ENCODE measurements around the gene MYO10.
"Not testable (repeated sequence)": the region's sequence is repeated elsewhere in the genome, so short reads cannot be mapped to it uniquely, and the experiment has no call there.

Gene MYO10

GRCh38 chr5:16885635-16886365, 50.3 kb downstream of the MYO10 start:
- DNase-seq, result no peak

GRCh38 chr5:16884595-16884994, 51.5 kb downstream of the MYO10 start:
- DNase-seq, result no peak

DNA sequence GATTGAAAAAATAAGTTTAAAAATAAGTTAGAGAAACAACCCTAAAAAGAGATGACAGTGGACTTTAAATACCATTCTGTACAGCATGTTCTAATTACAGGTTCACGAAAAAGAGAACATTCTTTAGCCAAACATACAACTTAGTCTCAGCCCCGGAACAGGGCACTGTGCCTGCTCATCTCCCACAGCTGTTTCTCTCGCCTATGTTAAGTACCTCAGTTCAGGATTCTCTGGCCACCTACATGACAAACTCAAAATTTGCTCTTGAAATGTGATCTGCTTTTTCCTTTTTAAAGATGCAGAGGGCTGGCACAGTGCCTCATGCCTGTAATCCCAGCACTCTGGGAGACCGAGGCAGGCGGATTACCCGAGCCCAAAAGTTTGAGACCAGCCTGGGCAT, 52.3 kb downstream of the MYO10 start:
- DNase-seq, result no peak

DNA sequence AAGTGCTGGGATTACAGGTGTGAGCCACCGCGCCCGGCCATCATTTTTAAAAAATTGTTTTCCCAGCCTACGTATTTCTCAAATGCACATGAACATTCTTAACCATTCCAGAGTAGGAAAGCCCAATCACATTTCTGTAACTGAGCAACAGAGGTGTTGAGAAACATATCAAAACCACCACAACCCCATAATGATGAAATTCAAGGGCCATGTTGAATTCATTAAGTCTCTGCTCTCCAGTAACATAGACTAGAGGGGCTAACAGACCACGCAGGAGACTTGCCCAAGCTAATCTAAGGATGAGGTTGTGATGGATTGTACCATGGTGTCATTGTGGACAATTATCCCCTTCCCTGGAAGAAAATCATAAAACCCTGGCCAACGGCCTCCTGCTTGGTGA, 52.9 kb downstream of the MYO10 start:
- no peak for DNase-seq

DNA sequence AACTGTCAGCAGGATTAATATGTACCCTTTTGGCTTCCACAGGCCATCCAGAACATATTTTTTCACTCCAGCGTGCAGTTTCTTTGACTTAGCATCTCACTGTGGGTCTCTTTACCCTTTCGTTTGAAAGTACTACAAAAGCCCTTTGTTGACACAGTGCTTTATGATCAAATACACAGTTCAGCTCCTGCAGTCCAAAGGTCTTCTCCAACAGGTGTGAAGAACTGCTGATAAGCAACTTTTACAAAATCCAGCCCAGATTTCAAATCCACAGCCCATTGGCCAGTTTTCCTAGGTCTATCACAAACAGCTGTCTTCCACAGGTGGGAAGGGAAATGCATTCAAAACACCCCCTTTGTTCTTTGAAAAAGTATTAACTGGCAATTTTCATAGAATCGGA, 54.8 kb downstream of the MYO10 start:
- no peak for DNase-seq

DNA sequence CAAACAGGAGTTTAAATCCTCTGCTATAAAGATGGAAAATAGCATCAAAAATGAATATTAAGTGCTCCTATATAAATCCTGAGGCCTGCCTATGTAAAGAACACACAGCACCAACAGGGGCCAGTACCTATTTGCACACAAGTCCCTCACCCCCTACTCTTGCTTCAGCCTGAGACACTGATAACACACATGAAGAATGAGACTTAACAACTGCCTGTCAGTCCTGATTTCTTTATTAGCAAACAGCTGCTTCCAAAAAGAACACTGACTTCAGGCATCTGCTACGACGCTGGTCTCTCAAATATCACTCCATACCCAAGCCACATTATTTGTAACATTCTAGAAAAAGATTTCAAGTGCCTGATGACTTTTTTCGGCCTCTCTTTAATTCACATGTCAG, 55.5 kb downstream of the MYO10 start:
- DNase-seq, result no peak

GRCh38 chr5:16879650-16880049, 56.4 kb downstream of the MYO10 start:
- DNase-seq, result no peak

DNA sequence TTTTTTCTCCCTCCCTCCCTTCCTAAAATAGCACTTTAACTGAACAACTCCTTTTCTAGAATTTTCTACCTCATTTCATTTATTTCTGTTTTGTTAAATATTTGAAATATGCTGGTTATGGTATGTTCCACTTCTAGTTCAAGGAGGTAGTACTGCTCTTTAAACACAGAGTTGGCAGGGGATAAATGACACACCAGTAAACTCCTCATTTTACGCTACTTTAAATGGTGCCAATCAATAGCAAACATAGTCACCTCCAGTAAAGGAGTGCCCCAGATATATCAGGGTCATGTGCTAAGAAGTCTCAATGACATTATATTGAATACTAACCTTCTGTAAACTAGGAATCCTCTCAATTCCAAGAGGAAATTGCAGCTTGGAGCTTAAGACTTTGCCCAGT, 56.9 kb downstream of the MYO10 start:
- no peak for DNase-seq

GRCh38 chr5:16877267-16877935, 58.7 kb downstream of the MYO10 start:
- no peak for DNase-seq

DNA sequence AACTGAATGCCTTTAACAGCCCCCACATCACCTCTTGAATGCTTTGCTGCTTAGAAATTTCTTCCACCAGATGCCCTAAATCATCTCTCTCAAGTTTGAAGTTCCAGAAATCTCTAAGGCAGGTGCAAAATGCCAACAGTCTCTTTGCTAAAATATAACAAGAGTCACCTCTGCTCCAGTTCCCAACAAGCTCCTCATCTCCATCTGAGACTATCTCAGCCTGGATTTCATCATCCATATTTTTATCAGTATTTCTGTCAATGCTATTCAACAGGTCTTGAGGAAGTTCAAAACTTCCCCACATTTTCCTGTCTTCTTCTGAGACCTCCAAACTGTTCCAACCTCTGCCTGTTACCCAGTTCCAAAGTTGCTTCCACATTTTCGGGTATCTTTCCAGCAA, 61.7 kb downstream of the MYO10 start:
- DNase-seq, result not testable (repeated sequence)

DNA sequence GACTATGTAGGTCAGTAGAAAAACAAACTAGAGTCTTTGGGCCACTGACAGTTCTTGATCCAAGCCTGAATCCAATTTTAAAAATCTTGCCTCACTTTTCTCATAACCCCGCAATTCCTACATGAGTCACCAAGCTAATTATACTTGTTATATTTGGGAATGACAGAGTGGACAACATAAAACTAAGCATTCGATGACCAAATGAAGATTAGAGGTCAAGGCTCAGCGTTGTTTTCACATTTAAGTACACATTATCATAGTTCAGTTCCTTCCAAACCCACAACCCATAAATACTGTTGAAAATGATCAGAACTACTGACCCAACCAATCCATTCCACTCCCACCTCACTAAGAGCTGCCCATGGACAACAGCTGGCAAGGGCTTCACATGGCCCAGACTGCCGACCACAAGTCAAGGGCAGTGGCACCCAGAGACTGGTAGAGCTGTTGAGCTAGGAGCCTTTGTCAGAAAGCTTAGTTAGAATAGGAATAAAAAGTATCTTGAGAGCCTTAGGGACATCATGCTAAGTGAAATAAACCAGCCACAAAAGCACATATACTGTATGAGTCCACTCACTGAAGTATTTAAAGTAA, 64.2 kb downstream of the MYO10 start:
- DNase-seq, result no peak

DNA sequence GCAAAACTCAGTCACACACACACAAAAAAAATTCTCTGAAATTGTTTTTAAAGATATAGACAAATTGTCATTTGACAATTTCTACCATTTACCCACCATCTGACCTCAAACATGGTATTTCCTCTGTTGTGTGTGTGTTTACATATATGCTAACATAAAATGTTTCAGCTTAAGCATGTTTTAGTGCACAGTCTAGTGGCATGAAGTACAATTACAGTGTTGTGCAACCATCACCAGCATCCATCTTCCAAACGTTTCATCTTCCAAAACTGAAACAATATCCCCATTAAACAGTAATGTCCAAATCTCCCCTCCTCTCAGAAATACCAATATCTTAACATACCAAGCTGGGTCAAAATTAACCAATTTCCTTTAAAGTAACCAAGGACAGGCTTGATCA, 65.2 kb downstream of the MYO10 start:
- no peak for DNase-seq

GRCh38 chr5:16869821-16870796, 66.0 kb downstream of the MYO10 start:
- DNase-seq, result no peak

- DNase-seq, result no peak
Measured at GRCh38 chr5:16867577-16867953, 68.5 kb downstream of the MYO10 start.

DNA sequence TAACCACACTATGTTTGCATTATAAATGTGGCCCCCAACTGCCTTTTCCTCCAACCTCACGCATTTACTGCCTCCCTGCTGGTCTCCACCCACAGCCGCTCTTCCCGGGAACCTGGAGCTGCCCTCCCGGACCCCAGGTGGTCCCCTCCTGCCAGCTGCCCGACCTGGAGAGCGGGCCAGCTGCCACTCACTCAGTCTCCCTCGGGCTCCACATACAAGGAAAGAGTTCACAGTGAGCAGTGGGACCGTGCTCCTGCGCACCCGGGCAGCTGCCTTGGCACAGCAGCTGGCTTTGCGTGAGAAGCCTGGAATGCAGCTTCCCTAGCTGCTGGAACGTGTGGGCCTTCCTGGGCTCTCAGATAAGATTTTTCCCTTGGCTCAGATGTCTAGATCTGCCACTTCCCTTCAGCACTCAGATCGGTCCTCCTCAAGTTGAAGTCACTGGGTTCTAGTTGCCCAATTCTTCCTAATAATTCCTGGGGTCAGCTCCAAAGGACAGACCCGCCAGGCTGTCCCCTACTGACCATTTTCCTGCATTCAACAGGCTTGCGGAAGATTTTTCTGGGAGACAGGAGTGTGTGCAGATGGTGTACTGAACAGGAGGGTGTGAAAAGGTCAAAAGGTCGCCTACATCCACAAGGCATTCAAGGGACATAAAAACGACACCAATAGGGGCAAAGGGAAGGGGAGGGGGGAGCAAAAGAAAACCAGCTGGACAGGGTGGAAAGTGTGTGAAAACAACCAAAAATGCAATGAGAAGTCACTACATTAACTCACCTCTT, 69.1 kb downstream of the MYO10 start:
- no peak for DNase-seq

DNA sequence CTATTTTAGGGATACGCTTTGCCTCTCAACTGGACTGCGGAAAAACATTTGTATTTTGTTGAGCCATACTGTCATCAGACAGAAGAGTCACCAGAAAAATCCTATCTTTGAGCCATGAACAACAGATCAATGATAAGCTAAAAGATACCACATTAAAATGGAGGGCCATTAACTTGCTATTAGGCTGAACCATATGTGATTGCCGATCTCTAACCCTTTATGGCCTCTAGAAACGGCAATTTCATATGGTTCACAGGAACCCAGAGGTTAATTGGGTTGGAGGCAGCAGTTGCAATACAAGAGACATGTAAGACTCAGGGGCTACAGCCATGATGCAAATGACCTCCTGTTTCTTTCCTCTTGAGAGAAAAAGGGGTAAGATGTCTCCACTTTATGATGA, 69.8 kb downstream of the MYO10 start:
- DNase-seq, result no peak

DNA sequence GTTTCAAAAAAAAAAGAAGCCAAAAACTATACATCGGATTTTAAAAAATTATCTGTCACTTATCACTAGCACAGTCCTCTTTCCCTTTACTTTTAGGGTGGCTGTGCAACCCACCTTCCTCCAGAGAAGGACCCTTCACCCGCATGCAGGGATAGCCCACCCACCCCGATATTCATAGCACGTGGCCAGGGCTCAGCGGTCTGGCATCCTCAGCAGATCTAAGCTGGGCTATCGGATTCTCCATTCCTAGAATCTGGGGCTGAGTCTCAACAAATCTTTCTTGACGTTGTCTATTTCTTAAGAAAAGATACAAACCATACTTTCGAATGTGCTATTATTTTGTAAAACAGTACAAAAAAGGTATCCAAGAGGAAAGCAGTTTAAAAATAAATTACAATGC, 70.9 kb downstream of the MYO10 start:
- DNase-seq, result no peak

DNA sequence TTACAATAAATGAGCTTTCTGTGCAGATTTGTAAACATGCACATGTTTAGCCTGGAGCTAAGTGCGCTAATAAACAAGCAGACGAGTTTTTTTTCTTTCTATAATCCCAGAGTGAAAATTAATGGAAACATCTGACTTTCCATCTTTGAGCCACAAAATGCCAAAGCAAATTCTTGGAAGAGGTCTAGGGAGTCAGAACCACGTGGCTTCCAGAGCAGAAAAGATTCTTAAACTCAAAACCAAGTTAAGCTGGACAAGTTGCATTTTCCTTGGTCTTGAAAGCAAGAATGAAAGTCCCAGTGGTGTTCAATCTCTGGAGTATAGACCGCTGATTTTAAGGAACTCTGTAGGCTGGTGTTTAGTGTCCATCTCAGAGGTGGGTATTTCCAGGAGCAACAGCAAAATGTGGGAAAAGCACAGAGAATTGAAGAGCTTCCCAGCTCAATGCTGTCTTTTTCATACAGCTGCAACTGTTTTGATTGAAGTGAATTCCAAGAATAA, 71.4 kb downstream of the MYO10 start:
- no peak for DNase-seq

GRCh38 chr5:16863469-16863946, 72.6 kb downstream of the MYO10 start:
- DNase-seq, result no peak

- DNase-seq, result no peak
Measured at GRCh38 chr5:16862777-16863176, 73.3 kb downstream of the MYO10 start.

- DNase-seq, result no peak
Measured at GRCh38 chr5:16859346-16859745, 76.7 kb downstream of the MYO10 start.

GRCh38 chr5:16858151-16858550, 77.9 kb downstream of the MYO10 start:
- no peak for DNase-seq

All from activated T-cell treated with anti-CD3 and anti-CD28 coated beads, Interleukin-2, amount 50 U/mL, for 1 hour (primary cell).